Kidney (tissue), 14 donors: Measurements from ENCODE around the gene GALR1. TPM values are rescaled to one million over a fixed set of nuclear protein-coding genes. Genes with fewer than 3 reads are reported as not detected.

Experiments used
- DNase-seq, 5 donors: peaks; one replicate each; pipeline ENCODE4 v3.0.0-alpha.2; 2013 to 2020
- FAIRE-seq: peaks from 2 replicates; lab custom pipeline; 2012; peaks lifted over from hg19 to GRCh38; lab: Jason Lieb, UNC
- H3K27ac ChIP-seq, 2 donors: one replicate each; pipeline ENCODE4 v1.7.0; 2013; ENCODE audit warnings: low read depth in 2 of 2, low read length in 2 of 2, inconsistent platforms in 1 of 2
- H3K27me3 ChIP-seq: one replicate; pipeline ENCODE4 v1.7.1; 2013; ENCODE audit warnings: low read length, inconsistent platforms; ENCODE audit not compliant: control insufficient read depth, insufficient read depth
- H3K36me3 ChIP-seq, 3 donors: one replicate each; pipeline versions ENCODE4 v1.7.0 to v1.7.1; 2013; ENCODE audit warnings: low read length in 3 of 3, control low read depth in 1 of 3, inconsistent platforms in 1 of 3; ENCODE audit not compliant: insufficient read depth in 3 of 3, control insufficient read depth in 2 of 3
- H3K4me1 ChIP-seq, 3 donors: one replicate each; pipeline versions ENCODE4 v1.7.0 to v1.7.1; 2013; ENCODE audit warnings: low read length in 3 of 3, inconsistent platforms in 1 of 3, low read depth in 1 of 3; ENCODE audit not compliant: control insufficient read depth in 2 of 3, insufficient read depth in 2 of 3
- H3K4me3 ChIP-seq, 3 donors: one replicate each; pipeline versions ENCODE4 v1.7.0 to v1.8.1; 2013; ENCODE audit warnings: low read length in 3 of 3, control low read depth in 1 of 3, inconsistent platforms in 1 of 3
- H3K9ac ChIP-seq, 3 donors: one replicate each; pipeline versions ENCODE4 v1.7.0 to v1.7.1; 2013; ENCODE audit warnings: low read length in 3 of 3, control low read depth in 1 of 3, inconsistent platforms in 1 of 3
- H3K9me3 ChIP-seq, 3 donors: one replicate each; pipeline versions ENCODE4 v1.7.0 to v1.7.1; 2013; ENCODE audit warnings: low read length in 3 of 3, control low read depth in 1 of 3, inconsistent platforms in 1 of 3; ENCODE audit not compliant: control insufficient read depth in 2 of 3, insufficient read depth in 1 of 3
- intact Hi-C: fragments of 100-400 bp; cut with DNase I; formaldehyde crosslinking; loops from one replicate; pipeline ENCODE4 v1.11.1; 2022
- polyA plus RNA-seq: library from polyadenylated mRNA; stranded (reverse); fragments of 350-450 nt; fragmentation: Illumina TruSeq; extraction: RNeasy Lipid Tissue Mini Kit (QIAGEN cat#74804); gene quantifications from one replicate; pipeline ENCODE4 v1.2.3, GENCODE V29; 2014; ENCODE audit warnings: low read depth, low replicate concordance; ENCODE audit not compliant: insufficient read depth
- total RNA-seq: library from RNA; stranded (reverse); fragmentation: NEBNext Ultra II Directional; extraction: Animal tissue kit (Norgen Biotek cat#: 25700); gene quantifications from one replicate; pipeline ENCODE4 v1.2.1, GENCODE V29; 2021
- TF ChIP-seq, protein P1 (sequence below): IDR thresholded peaks from 3 replicates; pipeline ENCODE4 v1.5.1; 2012; ENCODE audit warnings: mild to moderate bottlenecking, moderate library complexity, borderline replicate concordance; ENCODE audit not compliant: insufficient read depth; ENCODE audit errors: extremely low read depth
- donor health status: control.
- donor health status: control.
- donor health status: control.
- donor health status: control.
- donor health status: control.
- donor health status: DM: yes; HTN: yes; CAD: no.
- donor health status: Normal renal cell carcinoma (clear cell type).

The GALR1 gene
- total and polyA plus RNA-seq, 2 donors from 2014 or later: 0.06 TPM; not detected in 1

DNA sequence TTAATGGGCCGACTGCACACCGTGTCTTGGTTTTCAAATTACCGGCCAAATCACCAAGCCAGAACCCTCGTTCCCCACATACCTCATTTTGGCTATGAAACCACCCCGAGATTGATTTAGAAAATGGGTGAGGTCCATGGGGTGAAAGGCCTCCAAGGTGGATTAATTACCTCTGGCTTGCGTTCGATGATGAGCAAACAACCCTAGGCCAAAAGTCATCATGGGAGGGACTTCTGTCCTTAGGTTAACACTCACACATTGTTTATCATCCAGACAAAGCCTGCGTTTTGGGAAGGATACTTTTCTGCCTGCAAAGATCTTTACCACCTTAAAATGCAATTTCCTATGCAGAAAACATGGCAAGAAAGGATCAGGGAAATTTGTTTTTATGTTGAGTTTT lies 48.5 kb downstream of the GALR1 start:
- no peak for DNase-seq
- TF ChIP-seq, protein P1, sequence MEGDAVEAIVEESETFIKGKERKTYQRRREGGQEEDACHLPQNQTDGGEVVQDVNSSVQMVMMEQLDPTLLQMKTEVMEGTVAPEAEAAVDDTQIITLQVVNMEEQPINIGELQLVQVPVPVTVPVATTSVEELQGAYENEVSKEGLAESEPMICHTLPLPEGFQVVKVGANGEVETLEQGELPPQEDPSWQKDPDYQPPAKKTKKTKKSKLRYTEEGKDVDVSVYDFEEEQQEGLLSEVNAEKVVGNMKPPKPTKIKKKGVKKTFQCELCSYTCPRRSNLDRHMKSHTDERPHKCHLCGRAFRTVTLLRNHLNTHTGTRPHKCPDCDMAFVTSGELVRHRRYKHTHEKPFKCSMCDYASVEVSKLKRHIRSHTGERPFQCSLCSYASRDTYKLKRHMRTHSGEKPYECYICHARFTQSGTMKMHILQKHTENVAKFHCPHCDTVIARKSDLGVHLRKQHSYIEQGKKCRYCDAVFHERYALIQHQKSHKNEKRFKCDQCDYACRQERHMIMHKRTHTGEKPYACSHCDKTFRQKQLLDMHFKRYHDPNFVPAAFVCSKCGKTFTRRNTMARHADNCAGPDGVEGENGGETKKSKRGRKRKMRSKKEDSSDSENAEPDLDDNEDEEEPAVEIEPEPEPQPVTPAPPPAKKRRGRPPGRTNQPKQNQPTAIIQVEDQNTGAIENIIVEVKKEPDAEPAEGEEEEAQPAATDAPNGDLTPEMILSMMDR: no peak
- Histone ChIP-seq H3K36me3 (no peaks in the 10 kb centered on the region), H3K9me3 (no peaks in the 10 kb centered on the region), H3K27ac (no peak overlapping the region), H3K9ac (no peak overlapping the region), H3K4me1 (no peaks in the 10 kb centered on the region), H3K4me3 (no peak overlapping the region), H3K27me3 (no peaks in the 10 kb centered on the region)
- intact Hi-C loops: no loop called here
- FAIRE-seq: no peak

DNA sequence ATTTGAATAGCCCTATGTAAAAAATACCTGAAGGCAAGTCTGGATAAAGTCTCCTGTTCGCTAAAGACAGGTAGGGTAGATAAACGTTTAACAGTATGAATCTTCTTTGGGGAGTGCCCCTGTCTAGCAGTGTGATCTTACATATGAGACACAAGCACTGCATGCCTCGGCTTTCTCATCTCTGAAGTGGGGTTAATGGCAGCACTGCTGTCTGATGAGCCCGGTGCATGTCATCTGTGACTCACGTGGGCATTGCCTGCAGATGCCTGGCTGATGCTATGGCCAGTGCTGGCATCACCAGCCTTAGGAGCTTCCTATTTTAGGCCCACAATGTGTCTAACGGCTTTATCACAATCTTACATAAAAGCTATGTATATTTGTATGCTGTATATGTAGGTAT lies 50.1 kb downstream of the GALR1 start:
- Histone ChIP-seq H3K9me3 (no peaks in the 10 kb centered on the region), H3K36me3 (no peaks in the 10 kb centered on the region), H3K4me3 (no peak overlapping the region), H3K27me3 (no peaks in the 10 kb centered on the region), H3K9ac (no peak overlapping the region), H3K27ac (no peak overlapping the region), H3K4me1 (no peaks in the 10 kb centered on the region)
- DNase-seq (no peak), FAIRE-seq (no peak)
- intact Hi-C loops: no loop called here
- TF ChIP-seq, protein P1: no peak

DNA sequence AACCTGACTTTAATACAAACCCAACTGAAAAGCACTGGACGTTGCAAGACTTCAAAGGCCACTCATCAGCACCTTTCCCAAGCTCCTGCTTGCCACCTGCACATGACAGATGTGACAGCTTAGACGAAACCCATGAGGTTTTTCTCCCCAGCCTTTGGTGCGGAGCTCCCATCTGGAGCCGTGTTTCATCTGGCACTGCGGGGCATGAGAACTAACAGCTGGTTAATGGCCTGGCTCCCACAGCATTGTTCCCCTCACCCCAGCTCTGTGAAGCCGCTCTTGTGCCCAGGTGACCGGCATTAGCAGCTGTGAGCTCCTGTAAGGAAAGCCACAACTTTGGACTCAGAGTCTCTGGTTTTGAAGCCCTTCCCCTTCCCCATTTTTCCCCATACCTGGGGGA lies 50.9 kb downstream of the GALR1 start:
- H3K27me3 ChIP-seq: no peaks in the 10 kb centered on the region
- no peak overlapping the region for H3K9ac ChIP-seq
- no peak for FAIRE-seq
- TF ChIP-seq, protein P1: no peak
- H3K27ac ChIP-seq: no peak overlapping the region
- no peak overlapping the region for H3K4me3 ChIP-seq
- DNase-seq: peak in 3 of 5 donors; percentile 28 to 38 (median 34)
- no peaks in the 10 kb centered on the region for H3K36me3 ChIP-seq
- no peaks in the 10 kb centered on the region for H3K4me1 ChIP-seq
- no peaks in the 10 kb centered on the region for H3K9me3 ChIP-seq
- intact Hi-C loops: no loop called here

DNA sequence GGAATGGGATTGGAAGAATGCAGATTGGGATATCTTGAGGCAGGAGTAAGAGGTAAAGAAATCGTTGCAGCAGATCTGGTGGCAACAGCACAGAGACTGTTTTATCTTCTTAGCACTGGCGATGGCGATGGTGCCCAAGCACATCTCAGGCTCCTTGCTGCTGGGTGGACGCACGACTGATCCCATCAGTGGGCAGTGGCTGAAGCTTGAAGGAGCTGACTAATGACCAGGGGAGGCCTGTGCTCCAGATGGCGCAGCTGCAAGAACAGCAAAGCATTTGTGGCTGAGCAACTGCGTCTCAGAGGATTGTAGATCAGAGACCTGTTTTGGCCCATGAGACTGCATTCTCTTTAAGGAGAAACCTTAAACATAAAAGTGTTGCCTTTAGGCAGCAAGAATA lies 54.6 kb downstream of the GALR1 start:
- Histone ChIP-seq H3K27ac (no peak overlapping the region), H3K4me3 (no peak overlapping the region), H3K4me1 (no peaks in the 10 kb centered on the region), H3K9me3 (no peaks in the 10 kb centered on the region), H3K9ac (no peak overlapping the region), H3K36me3 (no peaks in the 10 kb centered on the region), H3K27me3 (no peaks in the 10 kb centered on the region)
- FAIRE-seq: no peak
- intact Hi-C loops: no loop called here
- TF ChIP-seq, protein P1: no peak
- no peak for DNase-seq
